H9 (cell line): ENCODE data around the gene CCDC192. TPM values are rescaled to one million over a fixed set of nuclear protein-coding genes. Genes with fewer than 3 reads are reported as not detected.

Experiments
- DNase-seq: peaks from one replicate; pipeline ENCODE4 v3.0.0-alpha.2; 2017
- H2AFZ ChIP-seq: one replicate; pipeline ENCODE4 v1.6.1; 2013; ENCODE audit warnings: mild to moderate bottlenecking, low read length, control low read depth, moderate library complexity
- H2AK5ac ChIP-seq: 2 replicates; pipeline ENCODE4 v1.6.1; 2013; ENCODE audit warnings: low read length, control low read depth, mixed read lengths; ENCODE audit not compliant: insufficient read length
- H2BK120ac ChIP-seq: one replicate; pipeline ENCODE4 v1.6.1; 2013; ENCODE audit warnings: low read depth, mild to moderate bottlenecking, low read length, control low read depth, inconsistent platforms; ENCODE audit not compliant: poor library complexity, severe bottlenecking
- H2BK12ac ChIP-seq: 2 replicates; pipeline ENCODE4 v1.6.1; 2013; ENCODE audit warnings: low read length, control low read depth, mixed read lengths, low read depth; ENCODE audit not compliant: insufficient read length
- H2BK15ac ChIP-seq: 2 replicates; pipeline ENCODE4 v1.6.1; 2013; ENCODE audit warnings: low read depth, low read length, control low read depth
- H2BK20ac ChIP-seq: one replicate; pipeline ENCODE4 v1.6.1; 2013; ENCODE audit warnings: low read depth, mild to moderate bottlenecking, low read length, control low read depth, inconsistent platforms; ENCODE audit not compliant: poor library complexity, severe bottlenecking
- H2BK5ac ChIP-seq: 2 replicates; pipeline ENCODE4 v1.6.1; 2013; ENCODE audit warnings: low read length, control low read depth, mixed read lengths; ENCODE audit not compliant: insufficient read length
- H3K14ac ChIP-seq: 2 replicates; pipeline ENCODE4 v1.6.1; 2013; ENCODE audit warnings: low read length, control low read depth; ENCODE audit not compliant: insufficient read depth
- H3K18ac ChIP-seq: 2 replicates; pipeline ENCODE4 v1.6.1; 2013; ENCODE audit warnings: low read depth, mild to moderate bottlenecking, mixed read lengths, low read length, control low read depth; ENCODE audit not compliant: insufficient read length
- H3K23ac ChIP-seq: 2 replicates; pipeline ENCODE4 v1.6.1; 2013; ENCODE audit warnings: low read length, control low read depth, mixed read lengths, low read depth; ENCODE audit not compliant: insufficient read length
- H3K23me2 ChIP-seq: 2 replicates; pipeline ENCODE4 v1.6.1; 2013; ENCODE audit warnings: low read depth, mild to moderate bottlenecking, mixed read lengths, low read length, control low read depth; ENCODE audit not compliant: insufficient read length, poor library complexity, severe bottlenecking
- H3K27ac ChIP-seq: 2 replicates; pipeline ENCODE4 v1.5.1; 2013; ENCODE audit warnings: low read length, control low read depth, mixed read lengths, low read depth; ENCODE audit not compliant: insufficient read length
- H3K27me3 ChIP-seq: 2 replicates; pipeline ENCODE4 v1.6.1; 2013; ENCODE audit warnings: low read length, control low read depth, inconsistent platforms; ENCODE audit not compliant: insufficient read depth
- H3K4ac ChIP-seq: 2 replicates; pipeline ENCODE4 v1.6.1; 2013; ENCODE audit warnings: low read depth, mild to moderate bottlenecking, control low read depth, inconsistent platforms, low read length, moderate library complexity
- H3K4me1 ChIP-seq: 2 replicates; pipeline ENCODE4 v1.6.1; 2013; ENCODE audit warnings: low read length, control low read depth, inconsistent platforms; ENCODE audit not compliant: insufficient read depth
- H3K4me2 ChIP-seq: 2 replicates; pipeline ENCODE4 v1.6.1; 2013; ENCODE audit warnings: low read length, control low read depth, mixed read lengths; ENCODE audit not compliant: insufficient read length, insufficient read depth
- H3K56ac ChIP-seq: 2 replicates; pipeline ENCODE4 v1.6.1; 2013; ENCODE audit warnings: low read depth, mild to moderate bottlenecking, mixed read lengths, low read length, control low read depth; ENCODE audit not compliant: insufficient read length
- H3K79me1 ChIP-seq: 2 replicates; pipeline ENCODE4 v1.6.1; 2013; ENCODE audit warnings: low read depth, mild to moderate bottlenecking, moderate library complexity, low read length, control low read depth, inconsistent platforms; ENCODE audit not compliant: insufficient read depth, poor library complexity, severe bottlenecking
- H3K79me2 ChIP-seq: 2 replicates; pipeline ENCODE4 v1.6.1; 2013; ENCODE audit warnings: low read length, control low read depth, inconsistent platforms; ENCODE audit not compliant: insufficient read depth
- H3K9ac ChIP-seq: 2 replicates; pipeline ENCODE4 v1.6.1; 2013; ENCODE audit warnings: low read length, control low read depth, mixed read lengths; ENCODE audit not compliant: insufficient read length; ENCODE audit errors: extremely low read depth
- H3K9me3 ChIP-seq: one replicate; pipeline ENCODE4 v1.6.1; 2013; ENCODE audit warnings: low read depth, low read length, inconsistent platforms; ENCODE audit not compliant: control insufficient read depth
- H3T11ph ChIP-seq: one replicate; pipeline ENCODE4 v1.6.1; 2013; ENCODE audit warnings: mild to moderate bottlenecking, low read length, control low read depth, inconsistent platforms
- H4K20me1 ChIP-seq: one replicate; pipeline ENCODE4 v1.6.1; 2013; ENCODE audit not compliant: control insufficient read depth, insufficient read length, insufficient read depth
- H4K5ac ChIP-seq: 2 replicates; pipeline ENCODE4 v1.6.1; 2013; ENCODE audit warnings: low read depth, mild to moderate bottlenecking, mixed read lengths, low read length, control low read depth; ENCODE audit not compliant: insufficient read length
- H4K8ac ChIP-seq: replicated peaks from 2 replicates; pipeline ENCODE4 v1.6.1; 2013; ENCODE audit warnings: low read length, control low read depth, mixed read lengths, low read depth; ENCODE audit not compliant: insufficient read length
- H4K91ac ChIP-seq: 2 replicates; pipeline ENCODE4 v1.6.1; 2013; ENCODE audit warnings: low read depth, mild to moderate bottlenecking, moderate library complexity, mixed read lengths, low read length, control low read depth; ENCODE audit not compliant: insufficient read length
- H3K27ac Mint-ChIP-seq, 3 experiments: 2 replicates in 2 of 3; 3 replicates in 1 of 3; pipeline ENCODE4 v1.8.0; 2020 to 2021; ENCODE audit warnings: mixed read lengths in 3 of 3, mild to moderate bottlenecking in 1 of 3, moderate library complexity in 1 of 3
- H3K27me3 Mint-ChIP-seq: 2 replicates; pipeline ENCODE4 v1.8.0; 2021; ENCODE audit warnings: low read depth, mild to moderate bottlenecking, moderate library complexity, mixed read lengths
- H3K36me3 Mint-ChIP-seq, 3 experiments: 2 replicates in 2 of 3; 3 replicates in 1 of 3; pipeline ENCODE4 v1.8.0; 2020 to 2021; ENCODE audit warnings: low read depth in 3 of 3, mixed read lengths in 3 of 3; ENCODE audit not compliant: insufficient read depth in 1 of 3
- H3K4me1 Mint-ChIP-seq, 2 experiments: 2 replicates each; pipeline ENCODE4 v1.8.0; 2020; ENCODE audit warnings: mixed read lengths in 2 of 2
- H3K4me3 Mint-ChIP-seq, 2 experiments: 2 replicates in 1 of 2; 3 replicates in 1 of 2; pipeline ENCODE4 v1.8.0; 2020 to 2021; ENCODE audit warnings: mild to moderate bottlenecking in 2 of 2, mixed read lengths in 2 of 2, moderate library complexity in 1 of 2
- H3K9me3 Mint-ChIP-seq, 2 experiments: 2 replicates in 1 of 2; 3 replicates in 1 of 2; pipeline ENCODE4 v1.8.0; 2020; ENCODE audit warnings: mild to moderate bottlenecking in 2 of 2, mixed read lengths in 2 of 2, moderate library complexity in 1 of 2
- WGBS: extraction: QIAGEN DNeasy Blood & Tissue Kit; methylation state at CpG from one replicate; pipeline ENCODE4 v1.1.7; 2013; ENCODE audit warnings: missing lambda C conversion rate, low lambda C conversion rate, mixed read lengths; ENCODE audit not compliant: insufficient read length; ENCODE audit errors: extremely low coverage; 5-methylcytosine and 5-hydroxymethylcytosine counted together
- total RNA-seq: library from RNA; stranded (reverse); gene quantifications from 2 replicates; pipeline ENCODE4 v1.2.1, GENCODE V29; 2021
- TF ChIP-seq, protein P1 (sequence below): fragments of 200-600 bp; sonication (generic); conservative IDR thresholded peaks from 3 replicates; pipeline ENCODE4 v1.8.0; 2021; ENCODE audit warnings: antibody characterized with exemption, mild to moderate bottlenecking

The CCDC192 gene
- total RNA-seq, 1 experiment from 2014 or later: not detected

DNA sequence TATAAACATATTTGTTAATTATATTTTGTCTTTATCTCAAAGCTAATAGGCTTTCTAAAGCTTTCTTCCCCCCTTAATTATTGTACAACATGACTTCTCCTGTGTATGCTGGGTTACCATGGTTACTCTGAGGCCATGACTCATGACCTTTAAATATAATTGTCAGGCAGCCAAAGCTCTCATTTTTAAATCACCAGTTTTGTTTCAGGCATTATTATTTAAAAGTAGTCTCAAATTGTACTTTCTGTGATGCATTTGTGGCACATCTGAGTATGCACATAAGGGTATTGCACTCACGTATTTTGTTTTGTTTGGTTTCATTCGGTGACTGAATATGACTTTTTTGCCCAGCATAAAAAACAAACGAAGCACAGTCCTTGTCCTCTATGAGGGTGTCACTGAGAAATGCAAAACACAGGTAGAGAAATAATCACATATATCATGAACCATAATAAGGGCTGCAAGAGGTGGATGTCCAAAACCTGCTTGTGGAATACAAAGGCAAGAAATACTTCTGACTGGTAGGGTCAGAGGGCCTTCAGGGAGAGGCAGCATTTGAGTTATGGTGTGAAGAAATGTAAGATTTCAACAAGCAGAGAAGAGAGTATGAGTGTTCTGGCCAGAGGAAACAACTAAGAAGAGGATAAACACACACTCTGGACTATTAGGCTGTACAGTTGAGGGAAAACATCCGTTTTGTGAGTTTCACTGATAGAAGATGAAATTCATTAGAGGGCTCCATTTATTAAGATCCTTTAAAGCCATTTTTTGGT, 2.1 kb downstream of the CCDC192 start:
- Histone ChIP-seq H4K20me1 (no peaks in the 10 kb centered on the region), H3K4ac (no peak overlapping the region), H3K9me3 (no peaks in the 10 kb centered on the region), H3K4me1 (0 out of 2 replicates have a peak, but pooled peaks cover 5% of the 10 kb centered on the region), H3K14ac (no peak overlapping the region), H2AK5ac (no peak overlapping the region), H3K56ac (no peak overlapping the region), H3K23ac (no peak overlapping the region), H3K9ac (no peak overlapping the region), H4K5ac (no peak overlapping the region), H2BK5ac (no peak overlapping the region), H4K91ac (no peak overlapping the region), H2BK12ac (no peak overlapping the region), H3K27me3 (no peaks in the 10 kb centered on the region), H2BK120ac (no peak overlapping the region), H2AFZ (no peak overlapping the region), H2BK20ac (no peak overlapping the region), H3T11ph (no peak overlapping the region), H2BK15ac (no peak overlapping the region), H3K79me2 (no peaks in the 10 kb centered on the region), H3K18ac (no peak overlapping the region), H3K4me2 (no peak overlapping the region), H3K27ac (no peak overlapping the region), H3K23me2 (no peaks in the 10 kb centered on the region), H3K79me1 (no peaks in the 10 kb centered on the region), H4K8ac (no peak overlapping the region)
- peaks cover 3 to 11% of the 10 kb centered on the region in 2 experiments; a peak in 2 of 4 replicates for H3K4me1 Mint-ChIP-seq
- no CpG with 5 or more reads among the region's 4 CpGs for WGBS
- no peak for DNase-seq
- no peak overlapping the region for H3K4me3 Mint-ChIP-seq
- no peaks in the 10 kb centered on the region for H3K27me3 Mint-ChIP-seq
- no peak overlapping the region for H3K27ac Mint-ChIP-seq
- no peaks in the 10 kb centered on the region for H3K36me3 Mint-ChIP-seq
- H3K9me3 Mint-ChIP-seq: no peaks in the 10 kb centered on the region
- TF ChIP-seq, protein P1, sequence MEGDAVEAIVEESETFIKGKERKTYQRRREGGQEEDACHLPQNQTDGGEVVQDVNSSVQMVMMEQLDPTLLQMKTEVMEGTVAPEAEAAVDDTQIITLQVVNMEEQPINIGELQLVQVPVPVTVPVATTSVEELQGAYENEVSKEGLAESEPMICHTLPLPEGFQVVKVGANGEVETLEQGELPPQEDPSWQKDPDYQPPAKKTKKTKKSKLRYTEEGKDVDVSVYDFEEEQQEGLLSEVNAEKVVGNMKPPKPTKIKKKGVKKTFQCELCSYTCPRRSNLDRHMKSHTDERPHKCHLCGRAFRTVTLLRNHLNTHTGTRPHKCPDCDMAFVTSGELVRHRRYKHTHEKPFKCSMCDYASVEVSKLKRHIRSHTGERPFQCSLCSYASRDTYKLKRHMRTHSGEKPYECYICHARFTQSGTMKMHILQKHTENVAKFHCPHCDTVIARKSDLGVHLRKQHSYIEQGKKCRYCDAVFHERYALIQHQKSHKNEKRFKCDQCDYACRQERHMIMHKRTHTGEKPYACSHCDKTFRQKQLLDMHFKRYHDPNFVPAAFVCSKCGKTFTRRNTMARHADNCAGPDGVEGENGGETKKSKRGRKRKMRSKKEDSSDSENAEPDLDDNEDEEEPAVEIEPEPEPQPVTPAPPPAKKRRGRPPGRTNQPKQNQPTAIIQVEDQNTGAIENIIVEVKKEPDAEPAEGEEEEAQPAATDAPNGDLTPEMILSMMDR: no peak
